GM03348 (cell line): ENCODE results near the gene AGGF1.
"Not testable (repeated sequence)": the region's sequence is repeated elsewhere in the genome, so short reads cannot be mapped to it uniquely, and the experiment has no call there.

Experiments
- DNase-seq: peaks from one replicate; pipeline ENCODE4 v3.0.0; 2012; ENCODE audit warnings: low spot score

Gene AGGF1

DNA sequence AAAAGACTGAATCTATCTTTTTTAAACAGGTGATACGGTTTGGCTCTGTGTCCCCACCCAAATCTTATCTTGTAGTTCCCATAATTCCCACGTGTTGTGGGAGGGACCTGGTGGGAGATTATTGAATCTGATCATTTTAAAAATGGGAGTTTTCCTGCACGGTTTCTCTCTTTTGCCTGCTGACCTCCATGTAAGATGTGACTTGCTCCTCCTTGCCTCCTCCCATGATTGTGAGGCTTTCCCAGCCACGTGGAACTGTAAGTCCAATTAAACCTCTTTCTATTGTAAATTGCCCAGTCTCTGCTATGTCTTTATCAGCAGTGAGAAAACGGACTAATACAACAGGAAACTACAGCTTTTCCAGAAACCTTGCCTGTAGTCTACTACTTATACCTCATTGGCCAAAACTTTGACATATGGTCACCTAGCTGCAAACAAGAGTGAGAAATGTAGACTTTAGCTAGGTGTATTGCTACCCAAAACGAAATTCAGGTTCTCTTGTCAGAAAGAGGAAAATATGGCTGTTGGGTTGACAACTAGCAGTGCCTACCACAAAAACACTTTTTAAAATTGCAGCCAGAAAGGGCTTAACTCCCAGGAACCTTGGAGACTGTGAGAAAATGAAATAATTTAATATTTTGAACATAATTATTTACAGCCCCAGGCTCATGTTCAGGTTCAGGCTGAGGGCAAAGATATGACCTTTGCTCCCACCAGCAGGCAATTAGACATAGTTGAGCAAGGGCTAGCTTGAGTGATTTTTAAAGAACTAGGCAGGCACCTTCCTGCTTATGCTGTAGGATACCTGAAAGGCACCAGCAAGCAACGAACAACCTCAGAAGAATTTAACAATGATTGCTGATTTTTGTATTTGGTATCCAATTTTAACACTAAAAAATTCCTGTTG lies 7.4 kb upstream of the AGGF1 start:
- DNase-seq = no peak

DNA sequence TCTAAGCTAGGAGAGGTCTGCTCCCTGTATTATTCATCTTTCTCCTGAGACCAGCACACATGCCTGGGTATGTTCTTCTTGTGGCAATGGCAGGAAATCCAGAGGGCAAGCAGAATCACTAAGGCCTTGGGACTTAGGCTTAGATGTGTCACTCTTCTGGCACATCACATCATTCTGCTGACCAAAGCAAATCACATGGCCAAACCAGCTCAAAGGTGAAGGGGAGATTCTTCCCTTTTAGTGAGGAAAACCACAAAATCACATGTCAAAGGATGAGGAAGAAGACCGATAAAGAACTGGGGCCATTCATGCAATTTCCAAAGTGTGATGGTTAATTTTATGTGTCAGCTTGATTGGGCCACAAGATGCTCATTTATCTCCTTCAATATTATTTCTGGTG lies 5.7 kb upstream of the AGGF1 start:
- no peak for DNase-seq

GRCh38 chr5:77028631-77029375 lies 1.4 kb upstream of the AGGF1 start:
- DNase-seq = no peak

DNA sequence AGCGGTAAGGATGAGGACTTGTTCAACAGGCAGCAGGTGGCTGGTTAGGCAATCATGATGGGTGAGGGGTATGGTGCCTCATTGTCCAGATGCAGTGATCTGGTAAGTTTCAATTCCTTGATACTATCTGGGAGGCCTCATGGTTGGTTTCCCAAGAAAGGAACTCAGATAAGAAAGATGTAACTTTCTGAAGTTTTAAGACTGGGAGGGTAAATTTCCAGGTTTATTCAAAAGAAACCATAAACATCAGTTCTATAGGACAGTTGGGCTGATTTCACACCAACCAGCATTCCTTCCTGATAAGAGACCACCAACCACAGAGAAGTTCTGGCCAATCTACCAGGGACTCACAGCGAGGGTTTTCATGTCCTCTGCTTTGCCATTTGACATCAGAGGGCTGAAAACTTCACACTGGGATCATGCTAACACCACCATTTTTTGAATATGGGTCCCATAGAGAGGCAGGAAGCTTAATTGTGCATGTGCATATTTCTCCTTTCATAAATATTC lies 773 bp upstream of the AGGF1 start:
- no peak for DNase-seq

GRCh38 chr5:77031891-77032290 lies 1.7 kb downstream of the AGGF1 start:
- DNase-seq = no peak

- no peak for DNase-seq
Observed at GRCh38 chr5:77032635-77033034, 2.4 kb downstream of the AGGF1 start.

DNA sequence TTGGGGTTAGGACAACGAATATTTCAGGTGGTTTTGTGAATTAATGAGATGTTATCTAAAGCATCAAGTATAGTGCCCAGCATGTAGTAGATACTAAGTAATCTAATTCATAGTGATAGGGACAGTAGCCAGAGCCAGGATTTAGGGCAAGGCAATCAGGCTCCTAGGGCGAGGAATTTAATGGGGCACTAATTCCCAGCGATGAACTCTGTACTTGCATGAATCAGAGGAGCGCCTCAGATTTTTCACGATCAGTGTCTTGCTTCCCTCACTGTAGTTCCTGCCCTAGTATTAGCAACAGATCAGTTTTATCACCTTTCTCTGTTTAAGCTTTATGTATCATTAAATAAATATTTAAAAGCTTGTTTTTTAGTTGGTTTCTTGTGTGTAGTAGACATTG lies 3.1 kb downstream of the AGGF1 start:
- no peak for DNase-seq

DNA sequence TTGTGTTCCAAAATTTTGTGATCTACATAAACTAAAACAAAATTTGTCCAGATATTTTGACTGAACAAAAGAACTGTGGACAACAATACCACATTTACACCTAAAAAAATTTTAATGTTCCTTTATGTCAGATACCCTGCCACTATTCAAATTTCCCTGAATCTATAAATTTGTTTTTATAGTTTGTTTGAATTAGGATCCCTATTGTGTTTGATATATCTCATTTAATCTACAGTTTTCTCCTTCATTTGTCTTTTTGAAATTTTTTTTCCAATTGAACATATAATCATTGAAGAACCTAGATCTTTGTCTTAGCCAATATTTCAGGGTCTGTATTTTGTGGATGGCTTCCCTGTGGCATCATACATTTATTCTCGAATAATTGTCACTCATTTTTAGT lies 5.7 kb downstream of the AGGF1 start:
- no peak for DNase-seq

DNA sequence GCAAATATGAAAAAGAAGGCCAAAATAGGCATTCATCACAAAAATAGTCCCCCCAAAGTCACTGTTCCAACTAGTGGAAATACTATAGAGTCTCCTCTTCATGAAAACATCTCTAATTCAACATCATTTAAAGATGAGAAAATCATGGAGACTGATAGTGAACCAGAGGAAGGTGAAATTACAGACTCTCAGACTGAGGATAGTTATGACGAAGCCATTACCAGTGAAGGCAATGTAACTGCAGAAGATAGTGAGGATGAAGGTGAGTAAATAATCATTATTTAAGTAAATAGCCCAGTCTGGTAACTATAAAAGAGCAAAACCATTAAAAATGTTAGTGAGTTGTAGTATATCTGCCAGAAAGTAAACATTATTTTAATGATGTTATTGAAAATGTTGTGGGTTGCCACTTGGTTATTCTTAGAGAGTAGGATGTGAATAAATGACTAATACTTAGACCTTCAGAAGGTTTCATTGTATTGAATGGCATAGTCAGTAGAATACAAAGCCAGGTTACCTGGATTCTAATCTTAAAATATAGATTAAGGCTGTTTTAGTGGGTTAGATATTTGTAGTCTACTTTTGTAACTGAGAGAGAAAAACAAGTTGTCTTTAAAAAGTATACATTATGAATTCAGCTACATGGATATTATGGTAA lies 16.3 kb downstream of the AGGF1 start:
- DNase-seq = no peak

DNA sequence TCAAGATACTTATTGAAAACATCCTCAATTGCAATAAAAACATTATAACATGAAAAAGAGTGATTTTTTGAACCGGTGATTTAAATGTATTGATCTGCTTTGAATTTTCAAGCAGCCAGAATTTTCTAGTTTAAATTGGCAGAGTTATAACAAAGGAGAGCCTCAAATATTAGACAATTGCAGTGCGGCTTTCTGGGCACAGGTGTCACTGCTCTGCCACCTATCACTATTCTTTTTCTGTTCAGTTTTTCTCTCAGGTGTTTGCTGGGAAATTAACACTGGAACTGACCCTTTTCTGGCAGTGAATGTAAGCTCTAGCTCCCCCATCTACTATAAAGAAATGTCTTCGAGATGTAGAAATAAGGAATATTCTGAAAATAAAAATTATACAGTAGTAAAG lies 33.8 kb downstream of the AGGF1 start:
- DNase-seq = no peak

DNA sequence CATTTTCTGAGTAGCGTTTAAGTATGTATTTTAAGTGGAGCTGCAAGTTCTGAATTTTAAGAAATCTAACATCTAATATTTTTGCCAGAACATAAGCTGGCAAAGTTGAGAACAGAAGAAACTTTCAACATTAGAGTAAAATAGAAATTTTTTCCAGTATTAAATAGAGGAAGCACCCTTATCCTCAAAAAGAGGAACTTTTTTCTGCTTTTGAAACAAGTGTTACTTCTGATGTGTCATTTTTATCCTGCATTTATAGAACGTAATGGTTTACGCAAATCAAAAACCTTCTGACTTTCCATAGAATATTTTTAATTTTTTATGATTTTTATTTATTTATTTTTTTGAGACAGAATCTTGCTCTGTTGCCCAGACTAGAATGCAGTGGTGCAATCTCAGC lies 35.1 kb downstream of the AGGF1 start:
- no peak for DNase-seq

- no peak for DNase-seq
Observed at GRCh38 chr5:77066184-77066583, 36.0 kb downstream of the AGGF1 start.

DNA sequence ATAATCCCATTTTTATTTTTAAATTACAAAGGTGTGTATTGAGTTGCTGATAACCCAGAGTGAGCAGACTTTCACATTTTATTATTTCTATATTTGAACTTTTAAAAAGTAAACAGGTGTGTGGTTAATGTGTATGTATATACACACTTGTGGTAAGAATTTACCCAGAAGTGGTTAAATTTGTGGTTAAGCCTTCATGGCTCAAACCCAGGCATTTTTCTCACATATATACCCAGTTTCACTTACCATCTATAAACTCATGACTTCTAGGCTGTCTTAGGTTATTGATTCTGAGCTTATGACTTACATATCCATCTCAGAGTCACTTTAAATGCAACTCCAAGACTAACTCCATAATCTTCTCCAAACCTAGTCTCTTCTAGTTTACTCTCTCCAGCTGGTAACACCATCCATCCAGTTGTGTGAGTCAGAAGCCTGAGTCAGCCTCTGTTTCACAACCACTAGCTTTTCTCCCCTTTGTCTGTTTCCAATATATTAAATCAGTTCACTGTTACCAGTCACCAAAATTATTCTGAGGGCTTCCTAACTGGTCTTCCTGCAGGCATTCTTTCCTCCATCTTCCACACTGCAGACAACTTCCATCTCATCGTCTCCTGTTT lies 36.7 kb downstream of the AGGF1 start:
- peak; percentile 75 for DNase-seq

GRCh38 chr5:77073667-77074066 lies 43.5 kb downstream of the AGGF1 start:
- no peak for DNase-seq

DNA sequence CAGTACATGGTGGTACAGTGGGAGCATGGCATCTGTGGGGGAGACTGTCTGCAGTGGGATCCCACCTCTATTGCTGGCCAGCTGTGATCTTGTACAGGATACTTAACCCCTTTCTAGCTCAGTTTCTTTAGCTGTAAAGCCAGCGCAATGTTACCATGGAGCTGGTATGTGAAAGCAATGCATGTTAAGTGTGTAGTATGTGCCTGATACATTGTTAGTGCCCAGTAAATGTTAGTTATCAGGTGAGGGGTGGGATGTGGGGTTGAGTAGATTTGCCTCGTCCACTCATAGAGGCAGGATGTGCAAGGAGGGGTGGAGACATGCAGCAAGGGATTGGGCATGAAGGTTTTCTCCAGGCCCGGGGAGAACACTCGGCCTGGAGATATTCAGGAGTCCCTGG lies 44.5 kb downstream of the AGGF1 start:
- no peak for DNase-seq

- peak; percentile 86 for DNase-seq
Observed at GRCh38 chr5:77076961-77077828, 47.0 kb downstream of the AGGF1 start.

GRCh38 chr5:77077829-77078176 lies 47.6 kb downstream of the AGGF1 start:
- no peak for DNase-seq

- not testable (repeated sequence) for DNase-seq
Observed at GRCh38 chr5:77080479-77080878, 50.3 kb downstream of the AGGF1 start.

- DNase-seq = no peak
Observed at GRCh38 chr5:77080905-77081304, 50.7 kb downstream of the AGGF1 start.

DNA sequence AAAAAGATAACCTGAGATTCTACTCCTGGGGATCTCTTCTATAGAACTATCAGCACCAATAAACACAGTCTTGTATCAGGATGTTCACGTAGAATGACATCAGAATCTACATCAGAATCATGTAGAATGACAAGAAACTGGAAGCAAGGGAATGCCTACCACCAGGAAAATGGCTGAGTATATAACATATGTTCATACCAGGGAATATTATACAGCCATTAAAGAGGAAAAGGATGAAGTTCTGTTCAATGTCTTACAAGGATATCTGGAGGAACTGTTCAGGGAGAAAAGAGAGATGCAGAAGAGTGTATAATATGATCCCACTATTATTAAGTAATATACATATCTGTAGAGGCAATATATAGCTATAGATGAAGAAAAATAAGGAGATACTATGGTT lies 52.1 kb downstream of the AGGF1 start:
- no peak for DNase-seq

DNA sequence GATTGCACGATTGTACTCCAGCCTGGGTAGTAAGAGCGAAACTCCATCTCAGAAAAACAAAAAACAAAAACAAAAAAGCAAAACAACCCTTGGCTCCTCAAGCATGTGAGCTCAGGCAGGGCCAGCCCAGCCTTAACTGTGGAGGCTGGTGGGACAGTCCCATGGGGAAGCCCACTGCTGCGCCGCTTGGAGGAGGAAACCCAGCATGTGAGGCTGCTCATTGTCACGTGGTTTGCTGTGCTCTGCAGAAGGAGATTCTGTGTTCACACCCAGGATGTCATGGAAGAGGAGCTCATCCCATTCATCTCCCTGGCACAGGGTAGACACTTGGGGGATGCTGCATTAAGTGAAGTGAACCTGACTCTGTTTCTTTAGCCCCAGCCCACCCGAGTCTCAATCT lies 52.9 kb downstream of the AGGF1 start:
- no peak for DNase-seq

GRCh38 chr5:77086368-77086688 lies 56.1 kb downstream of the AGGF1 start:
- DNase-seq = no peak
